ENCODE data around the gene PCMTD2.

PCMTD2 gene

DNA sequence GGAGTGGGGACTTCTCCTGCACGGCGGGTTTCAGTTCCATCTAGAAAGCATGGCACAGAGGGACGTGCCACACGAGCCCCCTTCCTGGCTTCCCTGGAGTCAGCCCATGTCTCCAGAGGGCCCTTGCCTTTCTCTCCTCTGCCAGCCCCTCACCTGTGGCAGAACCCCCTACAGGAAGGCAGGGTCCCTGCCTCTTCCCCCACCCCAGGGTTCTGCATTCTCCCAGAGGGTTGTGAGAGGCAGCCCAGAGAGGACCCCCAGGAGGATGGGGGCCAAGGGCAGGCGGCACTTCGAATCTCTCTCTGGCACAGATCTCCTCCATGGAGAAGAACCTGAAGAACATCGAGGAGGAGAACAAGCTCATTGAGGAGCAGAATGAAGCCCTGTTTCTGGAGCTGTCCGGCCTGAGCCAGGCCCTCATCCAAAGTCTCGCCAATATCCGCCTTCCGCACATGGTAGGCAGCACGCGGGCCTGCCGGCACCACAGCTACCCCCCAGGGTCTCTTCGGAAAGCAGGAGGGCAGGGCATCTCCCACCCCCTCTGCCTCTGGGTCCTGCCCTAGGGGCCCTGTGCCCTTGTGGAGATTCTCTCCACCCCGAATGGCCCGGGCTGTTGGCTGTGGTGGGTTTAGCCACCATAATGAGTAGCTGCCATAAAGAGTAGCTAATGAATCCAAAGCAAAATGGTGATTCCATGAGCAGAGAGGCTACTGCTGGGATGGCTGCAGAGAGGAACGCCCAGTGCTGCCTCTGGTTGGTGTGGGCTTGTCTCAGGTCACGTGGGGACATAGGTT, 15.9 kb upstream of the PCMTD2 start:
- DNase-seq, result no peak

GRCh38 chr20:64240243-64241015, 15.1 kb upstream of the PCMTD2 start:
- DNase-seq, result no peak

DNA sequence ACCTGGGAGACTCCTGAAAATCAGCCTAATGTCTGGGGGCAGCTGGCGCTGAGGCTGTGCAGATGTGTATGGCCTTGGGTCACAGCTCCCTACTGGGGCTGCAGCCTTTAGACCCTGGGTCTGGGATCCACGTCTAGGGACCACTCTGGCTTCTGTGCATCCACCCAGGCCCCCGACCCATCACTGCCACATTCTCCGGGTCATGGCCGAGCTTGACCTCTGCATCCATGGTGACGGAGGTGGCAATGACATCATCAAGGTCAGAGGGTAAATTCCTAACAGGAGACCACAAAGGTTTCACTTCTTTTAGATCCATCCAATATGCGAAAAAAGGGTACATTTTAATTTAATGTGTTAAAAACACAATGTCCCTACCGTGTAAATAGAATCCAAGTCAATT, 14.5 kb upstream of the PCMTD2 start:
- DNase-seq, result no peak

DNA sequence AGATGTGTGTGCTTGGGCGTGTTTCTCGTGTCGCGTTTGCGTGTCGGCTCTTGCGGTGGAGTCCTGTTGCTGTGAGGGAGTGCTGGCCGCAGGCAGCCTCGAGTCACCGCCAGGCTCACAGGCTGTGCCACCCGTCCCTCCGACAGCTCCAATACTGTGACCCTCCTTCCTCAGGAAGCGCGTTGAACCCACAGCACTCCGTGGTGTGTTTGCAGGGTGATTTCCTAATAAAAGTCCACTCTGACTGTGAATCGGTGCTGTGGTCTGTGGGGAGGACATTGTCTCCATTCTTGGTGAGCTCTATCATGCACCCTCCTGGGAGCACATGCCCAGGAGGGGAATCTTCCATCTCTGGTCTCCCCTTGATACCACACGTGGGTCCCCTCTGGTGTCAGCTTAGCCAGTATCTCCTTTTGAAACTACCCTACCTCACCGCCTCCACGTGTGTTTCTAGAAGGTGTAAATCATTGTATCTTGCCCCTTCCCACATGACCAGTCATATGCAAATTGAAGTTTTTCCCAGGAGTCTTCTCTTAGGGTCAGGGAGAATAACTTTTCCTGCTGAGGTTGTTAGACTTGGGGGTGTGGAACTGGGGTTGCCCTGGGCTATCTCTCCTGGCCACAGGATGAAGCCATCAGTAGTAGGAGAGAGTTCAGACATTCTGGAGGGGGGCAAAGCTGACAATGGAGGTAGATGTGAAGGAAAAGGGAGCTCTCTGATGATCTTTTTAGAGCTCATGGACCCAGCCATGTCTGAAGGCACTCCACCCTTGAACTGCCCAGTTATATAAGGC, 13.3 kb upstream of the PCMTD2 start:
- no peak for DNase-seq

GRCh38 chr20:64242797-64243475, 12.6 kb upstream of the PCMTD2 start:
- no peak for DNase-seq

- DNase-seq, result no peak
These were observed 11.2 kb upstream of the PCMTD2 start for GRCh38 chr20:64244281-64244805.

DNA sequence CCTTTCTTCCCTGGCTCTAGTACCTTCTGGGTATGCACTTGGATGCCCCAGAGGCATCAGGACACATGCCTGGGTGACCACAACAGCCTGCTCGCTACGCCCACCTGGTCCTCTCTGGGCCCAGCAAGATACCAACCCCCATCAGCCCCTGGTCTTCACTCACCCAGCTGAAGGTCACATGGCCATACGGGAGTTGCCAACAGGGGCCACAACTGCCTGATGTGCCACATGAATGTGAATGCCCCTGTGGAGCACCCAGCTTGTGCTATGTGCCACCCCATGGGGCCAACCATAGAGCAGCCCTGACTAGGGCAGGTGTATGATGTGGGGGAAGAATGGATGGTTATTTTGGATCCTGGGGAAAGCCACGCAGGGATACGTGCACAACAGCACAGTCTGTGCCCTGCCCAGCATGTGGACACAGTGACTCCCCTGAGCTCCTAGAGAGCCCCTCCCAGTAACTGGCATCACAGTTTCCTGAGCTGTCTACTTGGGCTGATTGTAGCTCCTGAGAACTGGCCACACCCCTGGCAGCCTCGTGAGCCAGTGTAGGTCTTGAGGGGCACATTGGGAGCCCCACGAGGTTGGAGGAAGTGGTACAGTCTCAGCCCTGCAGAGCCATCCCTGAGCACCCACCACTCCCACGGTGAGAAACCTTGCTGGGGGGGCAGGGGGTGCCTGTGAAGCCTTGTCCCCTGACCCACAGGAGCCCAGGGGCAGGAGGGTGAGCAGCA, 10.5 kb upstream of the PCMTD2 start:
- no peak for DNase-seq

- no peak for DNase-seq
These were observed 9.6 kb upstream of the PCMTD2 start for GRCh38 chr20:64245746-64246595.

- DNase-seq, result no peak
These were observed 8.8 kb upstream of the PCMTD2 start for GRCh38 chr20:64246616-64247306.

- no peak for DNase-seq
These were observed 8.3 kb upstream of the PCMTD2 start for GRCh38 chr20:64247307-64247618.

- DNase-seq, result no peak
These were observed 7.3 kb upstream of the PCMTD2 start for GRCh38 chr20:64247970-64248841.

- no peak for DNase-seq
These were observed 5.5 kb upstream of the PCMTD2 start for GRCh38 chr20:64250027-64250426.

DNA sequence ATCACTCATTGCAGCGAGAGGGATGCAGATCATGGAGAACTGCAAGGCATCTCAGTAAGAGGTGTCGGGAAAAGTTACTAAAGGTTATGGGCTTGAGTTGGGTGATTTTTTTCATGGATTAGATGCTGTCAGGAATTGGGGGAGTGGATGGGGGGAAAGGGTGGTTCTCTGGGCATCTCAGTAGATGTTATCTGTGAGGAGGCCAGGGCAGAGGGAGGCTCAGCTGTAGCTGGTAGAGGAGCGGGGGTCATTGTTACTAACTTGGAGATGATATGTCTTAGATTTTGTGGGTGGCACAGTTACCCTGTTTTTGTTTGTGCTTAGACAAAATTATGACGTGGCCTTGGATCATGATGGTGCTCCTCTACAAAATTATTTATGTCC, 2.6 kb upstream of the PCMTD2 start:
- no peak for DNase-seq

DNA sequence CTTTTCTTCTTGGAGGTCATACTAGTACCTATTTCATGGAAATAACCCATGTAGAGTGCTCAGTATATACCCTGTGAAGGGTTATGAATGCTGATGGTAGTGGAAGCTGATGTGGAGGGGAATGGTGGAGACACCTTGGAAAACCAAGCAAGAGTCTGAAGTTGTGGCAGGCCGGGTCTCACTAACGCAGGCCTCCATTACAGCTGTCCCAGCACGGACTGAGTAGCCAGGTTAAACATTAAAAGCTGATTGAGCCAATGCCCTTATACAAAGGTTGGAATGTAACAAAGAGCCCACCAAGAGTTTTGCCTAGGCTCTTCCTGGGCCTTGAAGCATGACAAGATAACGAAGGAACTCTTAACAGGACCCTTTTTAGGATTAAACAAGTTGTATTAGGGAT, 2.1 kb upstream of the PCMTD2 start:
- DNase-seq, result no peak

- no peak for DNase-seq
These were observed 1.4 kb upstream of the PCMTD2 start for GRCh38 chr20:64254156-64254555.

DNA sequence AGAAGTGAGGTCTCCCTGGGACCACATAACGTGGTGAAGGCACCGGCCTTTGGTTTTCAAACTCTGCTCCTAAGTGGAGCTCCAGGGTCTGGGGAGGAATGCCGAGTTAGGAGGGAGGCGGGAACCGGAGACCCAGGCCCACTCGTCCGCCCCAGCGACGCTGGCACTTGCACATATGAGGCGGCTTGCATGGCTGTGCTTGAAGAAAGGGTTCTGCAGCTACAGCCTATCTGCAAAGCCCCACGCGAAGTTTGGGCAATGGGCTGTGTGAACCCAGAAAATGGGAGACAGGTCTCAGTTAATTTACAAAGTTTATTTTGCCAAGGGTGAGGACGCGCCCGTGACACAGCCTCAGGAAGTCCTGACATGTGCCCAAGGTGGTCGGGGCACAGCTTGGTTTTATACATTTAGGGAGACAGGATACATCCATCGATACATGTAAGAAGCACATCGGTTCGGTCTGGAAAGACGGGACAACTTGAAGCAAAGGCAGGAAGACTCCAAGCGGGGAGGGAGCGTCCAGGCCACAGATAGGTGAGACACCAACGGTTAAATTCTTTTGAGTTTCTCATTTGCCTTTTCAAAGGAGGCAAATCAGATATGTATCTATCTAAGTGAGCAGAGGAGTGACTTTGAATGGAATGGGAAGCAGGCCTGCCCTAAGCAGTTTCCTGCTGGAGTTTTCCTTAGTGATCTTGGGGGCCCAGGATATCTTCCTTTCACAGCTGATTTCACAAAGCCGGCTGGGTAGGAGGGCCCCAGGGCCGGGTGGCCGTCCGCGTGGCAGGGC, 782 bp upstream of the PCMTD2 start:
- no peak for DNase-seq

- DNase-seq, result no peak
These were observed 861 bp downstream of the PCMTD2 start for GRCh38 chr20:64256282-64256935.

GRCh38 chr20:64257107-64257757, 1.7 kb downstream of the PCMTD2 start:
- DNase-seq, result no peak

Data from kidney glomerular epithelial cell (primary cell).